ENCODE data around the gene UQCC2. TPM values are rescaled to one million over a fixed set of nuclear protein-coding genes. Genes with fewer than 3 reads are reported as not detected.

UQCC2 gene
- total RNA-seq, 4 donors from 2014 or later = 4.6 to 19.6 (median 6.9) TPM

GRCh38 chr6:33718713-33719112 lies 7.2 kb upstream of the UQCC2 start:
- no peak for DNase-seq
- Histone ChIP-seq H3K9me3 (no peaks in the 10 kb centered on the region), H3K27ac (peak overlapping the region in 1 of 4 donors; percentile 26), H3K27me3 (no peaks in the 10 kb centered on the region), H3K36me3 (no peaks in the 10 kb centered on the region), H3K4me1 (peaks cover 0 to 10% (median 0%) of the 10 kb centered on the region in 4 donors), H3K4me3 (no peak overlapping the region)
- TF ChIP-seq POLR2A (IDR thresholded peaks at IDR 0.05) = no peak
- no peak for TF ChIP-seq CTCF (IDR thresholded peaks at IDR 0.05)

- Histone ChIP-seq H3K4me3 (no peak overlapping the region), H3K27me3 (no peaks in the 10 kb centered on the region), H3K27ac (peak overlapping the region in 2 of 4 donors; percentile 26 to 34), H3K4me1 (peaks cover 0 to 10% (median 0%) of the 10 kb centered on the region in 4 donors), H3K9me3 (no peaks in the 10 kb centered on the region), H3K36me3 (no peaks in the 10 kb centered on the region)
- TF ChIP-seq POLR2A (IDR thresholded peaks at IDR 0.05) (no peak), CTCF (IDR thresholded peaks at IDR 0.05) (no peak)
- DNase-seq = no peak
Observed at GRCh38 chr6:33717934-33718455, 6.5 kb upstream of the UQCC2 start.

GRCh38 chr6:33716890-33717632 lies 5.6 kb upstream of the UQCC2 start:
- Histone ChIP-seq H3K36me3 (no peaks in the 10 kb centered on the region), H3K4me1 (peaks cover 0 to 10% (median 0%) of the 10 kb centered on the region in 4 donors), H3K27me3 (no peaks in the 10 kb centered on the region), H3K9me3 (no peaks in the 10 kb centered on the region), H3K27ac (peak overlapping the region in 1 of 4 donors; percentile 15), H3K4me3 (no peak overlapping the region)
- no peak for TF ChIP-seq CTCF (IDR thresholded peaks at IDR 0.05)
- no peak for TF ChIP-seq POLR2A (IDR thresholded peaks at IDR 0.05)
- DNase-seq = no peak

- peaks cover 0 to 10% (median 0%) of the 10 kb centered on the region in 4 donors for H3K4me1 ChIP-seq
- TF ChIP-seq POLR2A (IDR thresholded peaks at IDR 0.05) (no peak), CTCF (IDR thresholded peaks at IDR 0.05) (no peak)
- no peak overlapping the region for H3K4me3 ChIP-seq
- H3K36me3 ChIP-seq = no peaks in the 10 kb centered on the region
- no peak overlapping the region for H3K27ac ChIP-seq
- H3K9me3 ChIP-seq = no peaks in the 10 kb centered on the region
- H3K27me3 ChIP-seq = no peaks in the 10 kb centered on the region
- no peak for DNase-seq
Observed at GRCh38 chr6:33716379-33716778, 4.9 kb upstream of the UQCC2 start.

- peak in 1 of 3 donors; percentile 34 for DNase-seq
- Histone ChIP-seq H3K9me3 (no peaks in the 10 kb centered on the region), H3K4me3 (no peak overlapping the region), H3K4me1 (peaks cover 0 to 16% (median 2%) of the 10 kb centered on the region in 4 donors), H3K27ac (no peak overlapping the region), H3K27me3 (no peaks in the 10 kb centered on the region), H3K36me3 (no peaks in the 10 kb centered on the region)
- no peak for TF ChIP-seq CTCF (IDR thresholded peaks at IDR 0.05)
- no peak for TF ChIP-seq POLR2A (IDR thresholded peaks at IDR 0.05)
Observed at GRCh38 chr6:33714385-33715040, 3.0 kb upstream of the UQCC2 start.
